Activated CD4-positive, alpha-beta memory T cell treated with anti-CD3 and anti-CD28 coated beads for 36 hours (primary cell): ENCODE results near the gene EGLN1. TPM values are rescaled to one million over a fixed set of nuclear protein-coding genes. Genes with fewer than 3 reads are reported as not detected.

Experiments used
- CTCF ChIA-PET: fragments of 350-600 bp; sonication (Branson Sonifier 250); formaldehyde crosslinking; loops from one replicate; lab custom pipeline; 2021; ENCODE audit warnings: antibody characterized with exemption, inconsistent platforms; lab: Charles Lee
- POLR2A ChIA-PET: fragments of 350-600 bp; sonication (Branson Sonifier 250); formaldehyde crosslinking; loops from one replicate; lab custom pipeline; 2021; ENCODE audit warnings: antibody characterized with exemption; lab: Charles Lee
- DNase-seq: peaks from one replicate; pipeline ENCODE4 v3.0.0-alpha.2; 2020
- H3K27ac Mint-ChIP-seq: one replicate; pipeline ENCODE4 v1.8.0; 2021; ENCODE audit warnings: mixed read lengths
- H3K27me3 Mint-ChIP-seq: one replicate; pipeline ENCODE4 v1.8.0; 2021; ENCODE audit warnings: mixed read lengths
- H3K36me3 Mint-ChIP-seq: one replicate; pipeline ENCODE4 v1.8.0; 2021; ENCODE audit warnings: mixed read lengths
- H3K4me1 Mint-ChIP-seq: one replicate; pipeline ENCODE4 v1.8.0; 2021; ENCODE audit warnings: low read depth, mixed read lengths
- H3K4me3 Mint-ChIP-seq: one replicate; pipeline ENCODE4 v1.8.0; 2021; ENCODE audit warnings: mild to moderate bottlenecking, mixed read lengths
- H3K9me3 Mint-ChIP-seq: one replicate; pipeline ENCODE4 v1.8.0; 2021; ENCODE audit warnings: mixed read lengths
- intact Hi-C: fragments of 100-400 bp; cut with micrococcal nuclease; formaldehyde crosslinking; loops from one replicate; pipeline ENCODE4 v1.15.1; 2023
- total RNA-seq, 2 experiments: library from RNA; stranded (reverse); gene quantifications; one replicate each; pipeline ENCODE4 v1.2.3, GENCODE V29; 2021

The EGLN1 gene
- total RNA-seq, 2 experiments from 2014 or later, result 15.8 to 16.2 TPM

GRCh38 chr1:231420299-231420958 lies 1.7 kb downstream of the EGLN1 start:
- ChIA-PET CTCF (interaction anchor here (0.8 to 2.5 kb wide), 8 partner anchors 10 to 183 kb away, joined by 3 to 6 read pairs (median 4); partner anchors contain the start of genes EXOC8 and SPRTN), POLR2A (interaction anchor here (0.7 to 2.5 kb wide), 4 partner anchors 27 to 137 kb away, joined by 3 to 9 read pairs (median 4); partner anchors contain the start of genes EXOC8 and SPRTN)
- peaks cover 42% of the 10 kb centered on the region for H3K4me1 Mint-ChIP-seq
- peaks cover 7% of the 10 kb centered on the region for H3K36me3 Mint-ChIP-seq
- no peak for DNase-seq
- peak overlapping the region; percentile 81 for H3K27ac Mint-ChIP-seq
- intact Hi-C loops, result loop anchor here (1.0 to 10.0 kb wide), 5 partner anchors 62 to 443 kb away; partner anchors contain the start of genes ARV1, GNPAT and TTC13
- H3K9me3 Mint-ChIP-seq, result no peaks in the 10 kb centered on the region
- no peaks in the 10 kb centered on the region for H3K27me3 Mint-ChIP-seq
- peak overlapping the region; percentile 84 for H3K4me3 Mint-ChIP-seq

- peak overlapping the region; percentile 84 for H3K4me3 Mint-ChIP-seq
- H3K27ac Mint-ChIP-seq, result peak overlapping the region; percentile 19
- H3K27me3 Mint-ChIP-seq, result no peaks in the 10 kb centered on the region
- CTCF ChIA-PET, result interaction anchor here (0.8 to 2.5 kb wide), 5 partner anchors 9 to 82 kb away, joined by 3 to 6 read pairs (median 4); partner anchors contain the start of genes EXOC8 and SPRTN
- H3K36me3 Mint-ChIP-seq, result peaks cover 7% of the 10 kb centered on the region
- POLR2A ChIA-PET, result interaction anchor here (2.5 kb wide), 1 partner anchor 82 kb away, joined by 9 read pairs; the partner anchor contains the start of genes EXOC8 and SPRTN
- intact Hi-C loops, result loop anchor here (1.0 to 10.0 kb wide), 7 partner anchors 10 to 443 kb away; partner anchors contain the start of genes ARV1, GNPAT and TTC13
- H3K9me3 Mint-ChIP-seq, result no peaks in the 10 kb centered on the region
- DNase-seq, result peak; percentile 28
- peaks cover 44% of the 10 kb centered on the region for H3K4me1 Mint-ChIP-seq
Measured at GRCh38 chr1:231419738-231420298, 2.3 kb downstream of the EGLN1 start.

- intact Hi-C loops, result loop anchor here (1.0 to 2.0 kb wide), 2 partner anchors 9 to 28 kb away; no protein-coding TSS in a partner anchor
- H3K27ac Mint-ChIP-seq, result no peak overlapping the region
- peaks cover 8% of the 10 kb centered on the region for H3K36me3 Mint-ChIP-seq
- peak overlapping the region; percentile 84 for H3K4me3 Mint-ChIP-seq
- peaks cover 48% of the 10 kb centered on the region for H3K4me1 Mint-ChIP-seq
- CTCF ChIA-PET, result no interaction called here
- DNase-seq, result no peak
- POLR2A ChIA-PET, result no interaction called here
- no peaks in the 10 kb centered on the region for H3K9me3 Mint-ChIP-seq
- no peaks in the 10 kb centered on the region for H3K27me3 Mint-ChIP-seq
Measured at GRCh38 chr1:231419147-231419546, 2.9 kb downstream of the EGLN1 start.

- Mint-ChIP-seq H3K36me3 (peaks cover 10% of the 10 kb centered on the region), H3K9me3 (no peaks in the 10 kb centered on the region), H3K27ac (no peak overlapping the region), H3K4me3 (peak overlapping the region; percentile 84), H3K27me3 (no peaks in the 10 kb centered on the region), H3K4me1 (peaks cover 53% of the 10 kb centered on the region)
- intact Hi-C loops, result loop anchor here (1.0 to 2.0 kb wide), 2 partner anchors 8 to 28 kb away; no protein-coding TSS in a partner anchor
- no peak for DNase-seq
- ChIA-PET CTCF (interaction anchor here (0.7 kb wide), 1 partner anchor 61 kb away, joined by 3 read pairs; no protein-coding TSS in a partner anchor), POLR2A (no interaction called here)
Measured at GRCh38 chr1:231418741-231419107, 3.4 kb downstream of the EGLN1 start.

- no peak overlapping the region for H3K27ac Mint-ChIP-seq
- H3K27me3 Mint-ChIP-seq, result no peaks in the 10 kb centered on the region
- H3K9me3 Mint-ChIP-seq, result no peaks in the 10 kb centered on the region
- intact Hi-C loops, result loop anchor here (2.0 kb wide), 1 partner anchor 27 kb away; no protein-coding TSS in a partner anchor
- H3K4me1 Mint-ChIP-seq, result peaks cover 58% of the 10 kb centered on the region
- ChIA-PET CTCF (interaction anchor here (0.7 kb wide), 1 partner anchor 61 kb away, joined by 3 read pairs; no protein-coding TSS in a partner anchor), POLR2A (no interaction called here)
- peak overlapping the region; percentile 6 for H3K4me3 Mint-ChIP-seq
- H3K36me3 Mint-ChIP-seq, result peaks cover 12% of the 10 kb centered on the region
- DNase-seq, result no peak
Measured at GRCh38 chr1:231418101-231418740, 3.9 kb downstream of the EGLN1 start.

- intact Hi-C loops, result no loop called here
- ChIA-PET POLR2A (no interaction called here), CTCF (interaction anchor here (1.5 kb wide), 1 partner anchor 54 kb away, joined by 3 read pairs; no protein-coding TSS in a partner anchor)
- Mint-ChIP-seq H3K9me3 (no peaks in the 10 kb centered on the region), H3K27me3 (no peaks in the 10 kb centered on the region), H3K4me3 (no peak overlapping the region), H3K36me3 (peaks cover 15% of the 10 kb centered on the region), H3K4me1 (peaks cover 59% of the 10 kb centered on the region), H3K27ac (no peak overlapping the region)
- DNase-seq, result no peak
Measured at GRCh38 chr1:231417513-231417912, 4.6 kb downstream of the EGLN1 start.

GRCh38 chr1:231416901-231417300 lies 5.2 kb downstream of the EGLN1 start:
- DNase-seq, result no peak
- Mint-ChIP-seq H3K36me3 (peaks cover 18% of the 10 kb centered on the region), H3K4me1 (peaks cover 63% of the 10 kb centered on the region), H3K27me3 (no peaks in the 10 kb centered on the region), H3K4me3 (no peak overlapping the region), H3K9me3 (no peaks in the 10 kb centered on the region), H3K27ac (no peak overlapping the region)
- ChIA-PET CTCF (interaction anchor here (1.5 kb wide), 1 partner anchor 54 kb away, joined by 3 read pairs; no protein-coding TSS in a partner anchor), POLR2A (no interaction called here)
- intact Hi-C loops, result no loop called here

- no peak for DNase-seq
- no peak overlapping the region for H3K4me3 Mint-ChIP-seq
- ChIA-PET POLR2A (no interaction called here), CTCF (interaction anchor here (1.0 kb wide), 1 partner anchor 100 kb away, joined by 3 read pairs; no protein-coding TSS in a partner anchor)
- no peak overlapping the region for H3K27ac Mint-ChIP-seq
- peaks cover 14% of the 10 kb centered on the region for H3K36me3 Mint-ChIP-seq
- H3K27me3 Mint-ChIP-seq, result no peaks in the 10 kb centered on the region
- intact Hi-C loops, result no loop called here
- peaks cover 67% of the 10 kb centered on the region for H3K4me1 Mint-ChIP-seq
- no peaks in the 10 kb centered on the region for H3K9me3 Mint-ChIP-seq
Measured at GRCh38 chr1:231415018-231415583, 7.0 kb downstream of the EGLN1 start.

- ChIA-PET POLR2A (no interaction called here), CTCF (no interaction called here)
- intact Hi-C loops, result no loop called here
- Mint-ChIP-seq H3K27ac (no peak overlapping the region), H3K36me3 (peaks cover 12% of the 10 kb centered on the region), H3K9me3 (no peaks in the 10 kb centered on the region), H3K4me1 (peaks cover 62% of the 10 kb centered on the region), H3K4me3 (no peak overlapping the region), H3K27me3 (no peaks in the 10 kb centered on the region)
- no peak for DNase-seq
Measured at GRCh38 chr1:231414260-231415016, 7.6 kb downstream of the EGLN1 start.

GRCh38 chr1:231413749-231414082 lies 8.4 kb downstream of the EGLN1 start:
- DNase-seq, result no peak
- Mint-ChIP-seq H3K36me3 (peaks cover 12% of the 10 kb centered on the region), H3K9me3 (no peaks in the 10 kb centered on the region), H3K27me3 (no peaks in the 10 kb centered on the region), H3K4me3 (no peak overlapping the region), H3K27ac (no peak overlapping the region), H3K4me1 (peaks cover 55% of the 10 kb centered on the region)
- POLR2A ChIA-PET, result interaction anchor here (0.7 kb wide), 1 partner anchor 137 kb away, joined by 3 read pairs; no protein-coding TSS in a partner anchor
- intact Hi-C loops, result loop anchor here (2.0 kb wide), 1 partner anchor 37 kb away; no protein-coding TSS in a partner anchor
- CTCF ChIA-PET, result no interaction called here

- no peak overlapping the region for H3K4me3 Mint-ChIP-seq
- ChIA-PET POLR2A (interaction anchor here (0.7 kb wide), 1 partner anchor 9 kb away, joined by 3 read pairs; no protein-coding TSS in a partner anchor), CTCF (interaction anchor here (1.2 kb wide), 1 partner anchor 10 kb away, joined by 4 read pairs; no protein-coding TSS in a partner anchor)
- no peak overlapping the region for H3K27ac Mint-ChIP-seq
- H3K4me1 Mint-ChIP-seq, result peaks cover 38% of the 10 kb centered on the region
- no peaks in the 10 kb centered on the region for H3K9me3 Mint-ChIP-seq
- peaks cover 11% of the 10 kb centered on the region for H3K36me3 Mint-ChIP-seq
- DNase-seq, result no peak
- H3K27me3 Mint-ChIP-seq, result no peaks in the 10 kb centered on the region
- intact Hi-C loops, result no loop called here
Measured at GRCh38 chr1:231411036-231411531, 11.0 kb downstream of the EGLN1 start.
